Activated naive CD8-positive, alpha-beta T cell treated with anti-CD3 and anti-CD28 coated beads, Interleukin-2, amount 10 ng/mL, durations not matched to agents 7 days and 5 days (primary cell): ENCODE data around the gene TMEM132D. TPM values are rescaled to one million over a fixed set of nuclear protein-coding genes. Genes with fewer than 3 reads are reported as not detected.

Experiments
- ATAC-seq: fragments of 150-1000 bp; cut with Tn5 transposase; one replicate; pipeline ENCODE4 v1.10.0; 2021; ENCODE audit warnings: low read depth, moderate library complexity
- POLR2A ChIA-PET: fragments of 350-600 bp; sonication (Branson Sonifier 250); formaldehyde crosslinking; loops from one replicate; lab custom pipeline; 2021; ENCODE audit warnings: antibody characterized with exemption; lab: Charles Lee
- DNase-seq: peaks from one replicate; pipeline ENCODE4 v3.0.0; 2021
- H3K27ac Mint-ChIP-seq: one replicate; pipeline ENCODE4 v1.8.0; 2022; ENCODE audit warnings: mild to moderate bottlenecking, mixed read lengths
- H3K27me3 Mint-ChIP-seq: one replicate; pipeline ENCODE4 v1.8.0; 2022; ENCODE audit warnings: mild to moderate bottlenecking, moderate library complexity, mixed read lengths
- H3K36me3 Mint-ChIP-seq: one replicate; pipeline ENCODE4 v1.8.0; 2021; ENCODE audit warnings: mild to moderate bottlenecking, mixed read lengths
- H3K4me1 Mint-ChIP-seq: one replicate; pipeline ENCODE4 v1.8.0; 2021; ENCODE audit warnings: mixed read lengths
- H3K4me3 Mint-ChIP-seq: one replicate; pipeline ENCODE4 v1.8.0; 2022; ENCODE audit warnings: mild to moderate bottlenecking, moderate library complexity, mixed read lengths
- H3K9me3 Mint-ChIP-seq: one replicate; pipeline ENCODE4 v1.8.0; 2021; ENCODE audit warnings: mixed read lengths
- total RNA-seq, 2 experiments: library from RNA; stranded (reverse); gene quantifications; one replicate each; pipeline ENCODE4 v1.2.3, GENCODE V29; 2021

Gene TMEM132D
- total RNA-seq, 2 experiments from 2014 or later, result not detected

DNA sequence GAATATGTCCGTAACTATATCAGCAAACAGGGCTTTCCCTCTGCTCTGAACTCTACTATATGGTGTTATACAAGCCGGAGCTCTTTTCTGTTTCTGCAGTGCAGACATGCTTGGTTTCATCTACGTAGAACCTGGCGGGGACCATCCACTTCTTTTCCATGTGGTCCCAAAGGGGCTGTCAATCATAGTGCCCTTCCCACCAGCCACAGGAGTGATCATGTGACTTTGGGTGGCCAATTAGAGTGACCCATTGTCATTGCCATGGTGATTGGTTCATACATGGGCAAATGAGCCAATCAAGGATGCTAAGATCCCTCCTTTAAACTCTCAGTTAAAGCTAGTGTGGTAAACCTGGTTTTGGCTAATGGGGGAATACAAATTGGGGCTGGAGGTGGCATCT lies 281.3 kb downstream of the TMEM132D start:
- no peak for DNase-seq
- POLR2A ChIA-PET, result no interaction called here
- Mint-ChIP-seq H3K36me3 (no peaks in the 10 kb centered on the region), H3K4me3 (no peak overlapping the region), H3K4me1 (no peaks in the 10 kb centered on the region), H3K9me3 (peaks cover 10% of the 10 kb centered on the region), H3K27ac (no peak overlapping the region), H3K27me3 (no peaks in the 10 kb centered on the region)
- no peak for ATAC-seq

GRCh38 chr12:129619271-129619670 lies 284.6 kb downstream of the TMEM132D start:
- DNase-seq (no peak), ATAC-seq (no peak)
- H3K4me1 Mint-ChIP-seq, result no peaks in the 10 kb centered on the region
- H3K4me3 Mint-ChIP-seq, result no peak overlapping the region
- no peaks in the 10 kb centered on the region for H3K27me3 Mint-ChIP-seq
- H3K27ac Mint-ChIP-seq, result no peak overlapping the region
- POLR2A ChIA-PET, result no interaction called here
- H3K36me3 Mint-ChIP-seq, result no peaks in the 10 kb centered on the region
- peaks cover 22% of the 10 kb centered on the region for H3K9me3 Mint-ChIP-seq

- DNase-seq (no peak), ATAC-seq (no peak)
- POLR2A ChIA-PET, result no interaction called here
- Mint-ChIP-seq H3K27ac (no peak overlapping the region), H3K36me3 (no peaks in the 10 kb centered on the region), H3K4me3 (no peak overlapping the region), H3K9me3 (peaks cover 23% of the 10 kb centered on the region), H3K4me1 (no peaks in the 10 kb centered on the region), H3K27me3 (no peaks in the 10 kb centered on the region)
Measured at GRCh38 chr12:129617849-129618248, 286.0 kb downstream of the TMEM132D start.

GRCh38 chr12:129615001-129615400 lies 288.8 kb downstream of the TMEM132D start:
- no peaks in the 10 kb centered on the region for H3K27me3 Mint-ChIP-seq
- no peaks in the 10 kb centered on the region for H3K36me3 Mint-ChIP-seq
- POLR2A ChIA-PET, result no interaction called here
- H3K4me1 Mint-ChIP-seq, result no peaks in the 10 kb centered on the region
- H3K27ac Mint-ChIP-seq, result no peak overlapping the region
- H3K9me3 Mint-ChIP-seq, result peaks cover 18% of the 10 kb centered on the region
- no peak for DNase-seq
- ATAC-seq, result no peak
- H3K4me3 Mint-ChIP-seq, result no peak overlapping the region

DNA sequence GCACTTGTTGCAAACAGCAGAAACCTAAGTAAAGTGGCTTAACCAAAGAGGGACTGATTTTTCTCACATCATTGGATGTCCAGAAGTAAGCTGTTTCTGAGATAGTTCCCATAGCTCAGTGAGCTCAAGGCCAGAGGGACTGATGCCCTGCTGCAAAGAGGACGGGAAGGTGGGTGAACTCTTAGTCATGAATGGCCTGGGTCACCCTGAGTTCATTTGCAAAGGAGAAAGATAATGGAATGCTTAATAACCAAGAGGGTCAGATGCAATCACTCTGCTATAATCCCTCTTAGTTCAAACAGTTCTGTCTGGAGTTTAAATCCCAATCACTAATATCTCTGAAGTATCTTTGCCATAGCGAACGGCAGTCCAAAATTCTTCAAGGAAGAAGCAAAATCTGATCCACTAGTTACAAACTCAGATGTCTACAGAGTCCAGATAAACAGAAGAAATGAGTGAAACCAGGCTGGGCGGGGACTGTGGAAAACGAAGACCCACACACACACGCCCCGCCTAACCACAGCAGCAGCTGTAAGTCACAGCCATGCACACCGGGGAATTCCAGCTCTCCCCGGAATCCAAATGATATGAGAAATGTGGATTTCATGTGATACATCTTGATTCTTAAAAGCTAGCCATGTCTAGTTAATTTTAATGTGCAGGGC lies 289.5 kb downstream of the TMEM132D start:
- no peaks in the 10 kb centered on the region for H3K36me3 Mint-ChIP-seq
- no peak for ATAC-seq
- H3K4me3 Mint-ChIP-seq, result no peak overlapping the region
- POLR2A ChIA-PET, result no interaction called here
- DNase-seq, result no peak
- H3K9me3 Mint-ChIP-seq, result peaks cover 18% of the 10 kb centered on the region
- no peak overlapping the region for H3K27ac Mint-ChIP-seq
- H3K27me3 Mint-ChIP-seq, result no peaks in the 10 kb centered on the region
- H3K4me1 Mint-ChIP-seq, result no peaks in the 10 kb centered on the region

GRCh38 chr12:129613314-129613713 lies 290.5 kb downstream of the TMEM132D start:
- H3K27me3 Mint-ChIP-seq, result no peaks in the 10 kb centered on the region
- no peak for DNase-seq
- H3K36me3 Mint-ChIP-seq, result no peaks in the 10 kb centered on the region
- no peak overlapping the region for H3K27ac Mint-ChIP-seq
- peaks cover 16% of the 10 kb centered on the region for H3K9me3 Mint-ChIP-seq
- no peak overlapping the region for H3K4me3 Mint-ChIP-seq
- H3K4me1 Mint-ChIP-seq, result no peaks in the 10 kb centered on the region
- ATAC-seq, result no peak
- POLR2A ChIA-PET, result no interaction called here

DNA sequence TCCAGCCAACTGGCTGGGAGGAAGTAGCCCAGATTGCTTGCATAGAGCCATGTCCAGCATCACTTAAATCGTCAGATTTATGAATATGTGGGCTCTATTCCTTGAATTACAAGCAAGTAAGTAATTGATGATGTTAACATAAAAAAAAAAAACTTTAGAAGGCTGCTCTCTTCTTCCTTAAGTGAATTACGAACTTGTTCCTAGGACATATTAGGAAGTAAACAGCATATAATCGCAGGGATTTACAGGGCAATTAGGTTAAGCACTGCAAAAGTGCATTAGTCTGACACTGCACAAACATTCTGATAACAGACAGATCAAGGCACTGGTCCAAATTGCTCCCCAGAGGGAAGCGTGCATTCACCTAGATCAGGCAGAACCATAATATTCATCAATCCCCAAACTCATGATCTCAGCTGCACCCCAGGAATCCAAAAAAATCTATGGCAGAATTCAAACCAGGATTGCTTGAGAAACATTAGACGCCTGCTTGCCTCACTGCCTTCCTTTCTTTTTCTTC lies 293.2 kb downstream of the TMEM132D start:
- peaks cover 9% of the 10 kb centered on the region for H3K9me3 Mint-ChIP-seq

DNA sequence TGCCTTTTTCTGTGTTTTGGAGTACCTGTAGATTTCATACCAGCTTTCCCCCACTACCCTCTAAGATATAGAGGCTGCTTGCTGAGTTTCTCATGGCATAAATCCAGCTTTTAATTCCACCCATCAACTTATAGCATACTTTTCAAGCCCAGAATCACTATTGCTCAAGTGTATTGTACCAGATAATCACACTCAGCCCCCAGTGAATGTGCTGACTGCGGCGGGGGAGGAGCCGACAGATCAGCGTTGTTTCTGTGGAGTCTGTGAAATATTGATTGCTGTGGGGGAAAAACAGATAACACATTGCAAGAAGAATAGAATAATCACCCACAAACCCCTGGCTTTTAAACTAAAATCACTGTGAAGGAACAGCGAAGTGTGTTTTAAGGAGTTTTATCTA lies 296.1 kb downstream of the TMEM132D start:
- Mint-ChIP-seq H3K27ac (no peak overlapping the region), H3K4me1 (no peaks in the 10 kb centered on the region), H3K4me3 (no peak overlapping the region), H3K36me3 (no peaks in the 10 kb centered on the region), H3K27me3 (no peaks in the 10 kb centered on the region), H3K9me3 (peaks cover 6% of the 10 kb centered on the region)
- POLR2A ChIA-PET, result no interaction called here
- no peak for ATAC-seq
- no peak for DNase-seq

More for the DNA sequence above, 293.2 kb downstream of the TMEM132D start:
- Mint-ChIP-seq H3K27me3 (no peaks in the 10 kb centered on the region), H3K36me3 (no peaks in the 10 kb centered on the region), H3K4me3 (no peak overlapping the region), H3K4me1 (no peaks in the 10 kb centered on the region), H3K27ac (no peak overlapping the region)
- no peak for ATAC-seq
- POLR2A ChIA-PET, result no interaction called here
- no peak for DNase-seq

DNA sequence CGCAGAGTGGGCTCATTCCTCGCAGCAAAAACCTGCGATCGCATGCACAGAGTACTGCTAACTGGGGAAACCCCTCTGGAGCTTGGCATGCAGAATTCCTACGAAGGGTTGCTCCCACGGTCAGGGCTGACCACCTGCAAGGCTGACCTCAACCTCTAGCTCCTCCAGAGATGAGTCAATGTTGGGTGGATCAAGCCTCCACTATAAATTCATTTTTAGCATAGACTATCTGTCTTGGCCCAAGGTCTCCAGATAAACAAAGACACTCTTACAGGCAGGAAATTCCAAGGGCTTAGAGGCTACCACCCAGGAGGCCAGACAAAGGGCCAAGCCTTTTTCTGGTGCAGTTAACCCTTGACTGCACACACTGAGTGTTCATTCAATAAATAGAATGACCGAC lies 296.5 kb downstream of the TMEM132D start:
- H3K27ac Mint-ChIP-seq, result no peak overlapping the region
- peaks cover 9% of the 10 kb centered on the region for H3K9me3 Mint-ChIP-seq
- DNase-seq, result no peak
- H3K27me3 Mint-ChIP-seq, result no peaks in the 10 kb centered on the region
- H3K4me3 Mint-ChIP-seq, result no peak overlapping the region
- POLR2A ChIA-PET, result no interaction called here
- H3K36me3 Mint-ChIP-seq, result no peaks in the 10 kb centered on the region
- no peak for ATAC-seq
- H3K4me1 Mint-ChIP-seq, result no peaks in the 10 kb centered on the region

DNA sequence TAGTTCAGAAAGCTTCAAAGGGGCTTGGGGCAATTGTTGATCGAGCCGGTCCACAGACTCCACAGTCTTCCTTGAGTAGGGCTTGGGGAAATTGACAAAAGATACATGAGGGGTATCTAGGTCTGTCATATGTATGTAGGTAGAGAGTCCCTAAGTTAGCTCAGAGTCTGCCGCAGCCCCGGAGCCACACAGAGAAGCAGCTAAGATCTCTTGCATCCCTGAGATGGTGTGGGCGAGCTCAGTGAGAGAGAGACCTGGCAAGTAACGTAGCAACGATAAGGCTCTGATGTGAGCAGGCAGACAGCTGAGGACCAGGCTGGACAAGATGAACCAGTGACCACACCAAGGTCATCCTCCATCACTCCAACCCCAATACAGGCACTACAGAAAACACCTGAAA lies 297.6 kb downstream of the TMEM132D start:
- Mint-ChIP-seq H3K4me1 (no peaks in the 10 kb centered on the region), H3K27ac (no peak overlapping the region), H3K4me3 (no peak overlapping the region), H3K27me3 (no peaks in the 10 kb centered on the region), H3K36me3 (no peaks in the 10 kb centered on the region), H3K9me3 (peaks cover 8% of the 10 kb centered on the region)
- ATAC-seq (no peak), DNase-seq (no peak)
- POLR2A ChIA-PET, result no interaction called here

GRCh38 chr12:129605666-129606065 lies 298.2 kb downstream of the TMEM132D start:
- Mint-ChIP-seq H3K27me3 (no peaks in the 10 kb centered on the region), H3K9me3 (peaks cover 8% of the 10 kb centered on the region), H3K4me3 (no peak overlapping the region), H3K36me3 (no peaks in the 10 kb centered on the region), H3K27ac (no peak overlapping the region), H3K4me1 (no peaks in the 10 kb centered on the region)
- POLR2A ChIA-PET, result no interaction called here
- ATAC-seq (no peak), DNase-seq (no peak)

DNA sequence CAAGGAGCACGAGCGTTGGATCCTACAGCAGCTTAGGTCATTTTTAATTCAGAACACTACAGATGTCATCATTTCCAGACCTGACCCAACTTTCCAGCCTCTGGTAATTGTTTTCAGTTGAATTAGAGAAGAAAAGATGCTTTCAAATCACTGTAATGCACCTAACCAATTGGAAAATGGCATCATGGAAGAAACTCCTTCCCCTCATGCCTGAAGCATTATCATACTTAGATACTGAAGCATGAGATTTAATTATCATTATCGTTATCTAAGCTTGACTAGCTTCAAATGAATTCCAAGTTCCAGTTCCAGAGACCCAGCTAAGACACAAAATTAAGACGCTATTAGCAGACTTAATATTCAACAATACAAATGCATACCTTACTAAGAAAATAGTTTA lies 299.3 kb downstream of the TMEM132D start:
- Mint-ChIP-seq H3K36me3 (no peaks in the 10 kb centered on the region), H3K9me3 (peaks cover 8% of the 10 kb centered on the region), H3K4me3 (no peak overlapping the region), H3K27ac (no peak overlapping the region), H3K4me1 (no peaks in the 10 kb centered on the region), H3K27me3 (no peaks in the 10 kb centered on the region)
- ATAC-seq, result no peak
- no peak for DNase-seq
- POLR2A ChIA-PET, result no interaction called here

DNA sequence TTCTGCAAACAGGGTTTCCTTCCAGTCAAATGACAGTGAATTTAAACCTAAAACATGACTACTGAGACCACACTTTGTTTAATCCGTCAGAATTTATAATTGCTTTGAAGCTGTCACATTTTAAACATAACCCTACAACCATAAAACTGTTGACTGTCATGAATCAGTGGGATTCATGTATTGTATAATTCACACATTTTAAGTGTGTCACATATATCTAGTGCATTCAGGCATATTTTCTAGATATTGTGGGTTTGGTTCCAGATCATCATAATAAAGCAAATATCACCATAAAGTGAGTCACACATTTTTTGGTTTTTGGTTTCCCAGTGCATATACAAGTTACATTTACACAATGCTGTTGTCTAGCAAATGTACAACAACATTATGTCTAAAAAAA lies 304.4 kb downstream of the TMEM132D start:
- no peak for DNase-seq
- POLR2A ChIA-PET, result no interaction called here
- ATAC-seq, result no peak
- no peaks in the 10 kb centered on the region for H3K27me3 Mint-ChIP-seq
- no peaks in the 10 kb centered on the region for H3K36me3 Mint-ChIP-seq
- no peaks in the 10 kb centered on the region for H3K4me1 Mint-ChIP-seq
- peaks cover 5% of the 10 kb centered on the region for H3K9me3 Mint-ChIP-seq
- H3K4me3 Mint-ChIP-seq, result no peak overlapping the region
- no peak overlapping the region for H3K27ac Mint-ChIP-seq

GRCh38 chr12:129594098-129594497 lies 309.7 kb downstream of the TMEM132D start:
- no peak for ATAC-seq
- H3K4me1 Mint-ChIP-seq, result no peaks in the 10 kb centered on the region
- no peak for DNase-seq
- H3K4me3 Mint-ChIP-seq, result no peak overlapping the region
- no peaks in the 10 kb centered on the region for H3K27me3 Mint-ChIP-seq
- H3K36me3 Mint-ChIP-seq, result no peaks in the 10 kb centered on the region
- POLR2A ChIA-PET, result no interaction called here
- no peak overlapping the region for H3K27ac Mint-ChIP-seq
- H3K9me3 Mint-ChIP-seq, result peaks cover 3% of the 10 kb centered on the region
